IPS-18a (cell line): ENCODE results near the gene IL18R1.

Experiments used
- H3K27ac ChIP-seq: one replicate; pipeline ENCODE4 v1.5.1; 2013; ENCODE audit warnings: low read length
- H3K27me3 ChIP-seq: one replicate; pipeline ENCODE4 v1.6.1; 2013; ENCODE audit warnings: mild to moderate bottlenecking, low read length; ENCODE audit not compliant: control insufficient read depth, insufficient read depth
- H3K36me3 ChIP-seq: one replicate; pipeline ENCODE4 v1.6.1; 2013; ENCODE audit warnings: low read depth, low read length; ENCODE audit not compliant: control insufficient read depth
- H3K4me1 ChIP-seq: one replicate; pipeline ENCODE4 v1.6.1; 2013; ENCODE audit warnings: low read depth, low read length; ENCODE audit not compliant: control insufficient read depth
- H3K4me3 ChIP-seq: one replicate; pipeline ENCODE4 v1.5.1; 2013; ENCODE audit warnings: low read length
- H3K9ac ChIP-seq: one replicate; pipeline ENCODE4 v1.6.1; 2013; ENCODE audit warnings: mild to moderate bottlenecking, low read length, moderate library complexity
- H3K9me3 ChIP-seq: one replicate; pipeline ENCODE4 v1.6.1; 2013; ENCODE audit warnings: low read depth, low read length; ENCODE audit not compliant: control insufficient read depth

The IL18R1 gene

GRCh38 chr2:102438578-102438977 is 83.0 kb downstream of the IL18R1 start:
- Histone ChIP-seq H3K9ac (no peak overlapping the region), H3K27ac (no peak overlapping the region), H3K4me3 (no peak overlapping the region), H3K4me1 (no peaks in the 10 kb centered on the region), H3K36me3 (no peaks in the 10 kb centered on the region), H3K9me3 (no peaks in the 10 kb centered on the region), H3K27me3 (no peaks in the 10 kb centered on the region)

DNA sequence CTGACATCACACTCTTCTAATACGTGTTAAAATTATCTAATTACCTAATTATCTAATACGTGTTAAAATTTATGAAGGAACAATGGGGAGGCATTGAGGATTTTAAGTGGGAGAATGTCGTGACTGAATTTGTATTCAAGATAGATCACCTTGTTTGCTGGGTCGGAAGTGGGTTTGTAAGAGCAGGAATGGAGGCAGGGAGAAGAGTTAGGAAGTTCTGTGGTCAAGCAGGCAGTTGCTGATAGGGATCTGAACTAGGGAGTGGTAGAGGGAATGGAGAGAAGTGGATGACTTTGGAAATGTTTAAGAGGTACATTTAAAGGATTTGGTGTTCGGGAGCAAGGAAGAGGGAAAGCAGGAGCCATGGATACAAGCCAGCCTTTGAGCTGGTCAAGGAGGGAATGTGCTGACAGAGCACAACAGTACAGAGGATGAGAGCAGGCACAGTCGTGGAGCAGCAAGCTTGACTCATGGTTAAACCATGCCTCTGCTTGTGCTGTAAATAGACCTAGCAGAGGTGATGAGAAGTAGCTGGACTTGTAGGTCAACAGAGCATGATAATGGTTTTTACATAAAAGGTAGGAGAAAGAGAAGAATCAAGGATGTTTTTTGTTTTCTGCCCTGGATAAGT is 83.6 kb downstream of the IL18R1 start:
- Histone ChIP-seq H3K27ac (no peak overlapping the region), H3K4me3 (no peak overlapping the region), H3K9ac (no peak overlapping the region), H3K4me1 (no peaks in the 10 kb centered on the region), H3K9me3 (no peaks in the 10 kb centered on the region), H3K27me3 (no peaks in the 10 kb centered on the region), H3K36me3 (no peaks in the 10 kb centered on the region)

DNA sequence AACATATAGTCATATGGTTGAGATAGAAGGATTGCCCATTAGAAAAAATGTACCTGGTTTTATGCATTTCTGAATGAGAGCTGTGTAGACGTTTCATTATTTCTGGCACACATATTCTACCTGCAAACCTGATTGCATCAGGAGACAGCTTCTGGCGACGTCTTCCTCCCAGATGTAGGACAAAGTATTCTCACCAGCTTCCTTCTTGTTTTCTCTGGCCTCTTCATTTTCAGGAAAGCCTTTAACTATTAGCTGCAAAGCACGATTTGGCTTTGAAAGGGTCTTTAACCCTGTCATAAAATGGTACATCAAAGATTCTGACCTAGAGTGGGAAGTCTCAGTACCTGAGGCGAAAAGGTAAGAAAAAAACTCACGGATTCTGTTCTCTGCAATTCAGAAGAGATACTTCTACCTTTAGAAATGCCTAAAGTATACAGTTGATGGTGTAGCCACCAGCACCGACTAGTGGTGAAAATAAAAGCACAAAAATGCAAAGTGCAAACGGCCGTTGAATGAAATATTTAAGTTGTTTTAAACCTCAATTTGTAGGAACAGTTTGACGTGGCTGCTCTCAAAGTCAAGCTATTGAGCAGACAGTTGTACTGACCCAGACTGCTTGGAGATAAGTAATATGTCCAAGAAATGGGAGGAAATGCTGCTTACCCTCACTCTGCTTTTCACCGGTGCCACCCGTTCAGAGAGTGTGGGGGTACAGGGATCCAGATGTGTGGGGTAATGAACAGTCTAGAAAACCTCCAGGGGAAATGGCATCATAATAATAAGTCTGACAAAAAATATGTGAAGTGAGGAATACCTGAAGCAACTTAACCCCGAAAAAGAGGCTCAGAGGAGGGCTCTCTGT is 87.6 kb downstream of the IL18R1 start:
- no peaks in the 10 kb centered on the region for H3K27me3 ChIP-seq
- H3K4me1 ChIP-seq: no peaks in the 10 kb centered on the region
- no peaks in the 10 kb centered on the region for H3K36me3 ChIP-seq
- H3K9ac ChIP-seq: no peak overlapping the region
- H3K9me3 ChIP-seq: no peaks in the 10 kb centered on the region
- no peak overlapping the region for H3K27ac ChIP-seq
- no peak overlapping the region for H3K4me3 ChIP-seq

GRCh38 chr2:102444233-102444632 is 88.6 kb downstream of the IL18R1 start:
- Histone ChIP-seq H3K9me3 (no peaks in the 10 kb centered on the region), H3K4me1 (no peaks in the 10 kb centered on the region), H3K27me3 (no peaks in the 10 kb centered on the region), H3K36me3 (no peaks in the 10 kb centered on the region), H3K27ac (no peak overlapping the region), H3K4me3 (no peak overlapping the region), H3K9ac (no peak overlapping the region)

GRCh38 chr2:102446936-102447335 is 91.3 kb downstream of the IL18R1 start:
- Histone ChIP-seq H3K9ac (no peak overlapping the region), H3K27ac (no peak overlapping the region), H3K27me3 (no peaks in the 10 kb centered on the region), H3K4me3 (no peak overlapping the region), H3K9me3 (no peaks in the 10 kb centered on the region), H3K36me3 (no peaks in the 10 kb centered on the region), H3K4me1 (no peaks in the 10 kb centered on the region)
